B cell (primary cell): ENCODE data around the gene BFSP1. TPM values are rescaled to one million over a fixed set of nuclear protein-coding genes. Genes with fewer than 3 reads are reported as not detected.

Experiments
- ATAC-seq: fragments of 200-7000 bp; cut with Tn5 transposase; one replicate; pipeline ENCODE4 v1.10.0; 2021; ENCODE audit warnings: low read depth, mild to moderate bottlenecking, moderate number of reproducible peaks, moderate library complexity
- CTCF ChIA-PET: fragments of 350-600 bp; sonication (Branson Sonifier 250); formaldehyde crosslinking; loops from one replicate; lab custom pipeline; 2021; ENCODE audit warnings: antibody characterized with exemption, inconsistent platforms; lab: Charles Lee
- POLR2A ChIA-PET: fragments of 350-600 bp; sonication (Branson Sonifier 250); formaldehyde crosslinking; loops from one replicate; lab custom pipeline; 2021; ENCODE audit warnings: antibody characterized with exemption; lab: Charles Lee
- DNase-seq: peaks from one replicate; pipeline ENCODE4 v3.0.0; 2013
- H2AFZ ChIP-seq: 2 replicates; pipeline ENCODE4 v1.6.1; 2012; ENCODE audit warnings: mild to moderate bottlenecking, low read depth, low read length; ENCODE audit not compliant: insufficient read depth, poor library complexity, severe bottlenecking
- H3K27ac ChIP-seq, 2 donors: 1 replicate in 1 of 2; 2 replicates in 1 of 2; pipeline ENCODE4 v1.5.1; 2012 to 2013; ENCODE audit warnings: low read length in 2 of 2, mild to moderate bottlenecking in 2 of 2, moderate library complexity in 1 of 2
- H3K27me3 ChIP-seq, 4 experiments: fragments of 200-600 bp in 1 of 4; sonication (generic) in 1 of 4; replicated peaks in 1 of 4; 1 replicate in 2 of 4; 2 replicates in 2 of 4; pipeline versions ENCODE4 v1.6.1 to v1.7.0; 2013 to 2016; ENCODE audit warnings: low read length in 3 of 4, mild to moderate bottlenecking in 2 of 4, mixed read lengths in 1 of 4, moderate library complexity in 1 of 4; ENCODE audit not compliant: insufficient read depth in 4 of 4, control insufficient read depth in 3 of 4; ENCODE audit errors: control extremely low read depth in 1 of 4
- H3K36me3 ChIP-seq, 2 experiments: replicated peaks in 1 of 2; 1 replicate in 1 of 2; 2 replicates in 1 of 2; pipeline versions ENCODE4 v1.6.1 to v1.7.1; 2013; ENCODE audit warnings: low read length in 1 of 2; ENCODE audit not compliant: insufficient read depth in 2 of 2, control insufficient read depth in 1 of 2; ENCODE audit errors: control extremely low read depth in 1 of 2, extremely low read depth in 1 of 2
- H3K4me1 ChIP-seq, 2 donors: fragments of 200-600 bp in 1 of 2; sonication (generic) in 1 of 2; 1 replicate in 1 of 2; 2 replicates in 1 of 2; pipeline versions ENCODE4 v1.5.1 to v1.6.1; 2013 to 2017; ENCODE audit warnings: low read length in 2 of 2; ENCODE audit not compliant: control insufficient read depth in 2 of 2, insufficient read depth in 2 of 2
- H3K4me2 ChIP-seq: replicated peaks from 2 replicates; pipeline ENCODE3; 2012; ENCODE audit warnings: mild to moderate bottlenecking, low read depth, low read length; ENCODE audit not compliant: poor library complexity, severe bottlenecking
- H3K4me3 ChIP-seq, 5 experiments: fragments of 200-600 bp in 1 of 5; sonication (generic) in 1 of 5; 1 replicate in 3 of 5; 2 replicates in 2 of 5; pipeline versions ENCODE4 v1.5.1 to v1.7.0; 2011 to 2016; ENCODE audit warnings: low read length in 4 of 5, mild to moderate bottlenecking in 4 of 5, low read depth in 2 of 5, control low read depth in 1 of 5, moderate library complexity in 1 of 5; ENCODE audit not compliant: insufficient read depth in 1 of 5; ENCODE audit errors: control extremely low read depth in 1 of 5, extremely low read depth in 1 of 5
- H3K79me2 ChIP-seq: fragments of 200-600 bp; sonication (generic); one replicate; pipeline ENCODE4 v1.6.0; 2016; ENCODE audit warnings: low read length; ENCODE audit not compliant: control insufficient read depth, insufficient read depth
- H3K9ac ChIP-seq: fragments of 200-600 bp; sonication (generic); 2 replicates; pipeline ENCODE4 v1.6.1; 2017; ENCODE audit warnings: mild to moderate bottlenecking, low read length, moderate library complexity
- H3K9me3 ChIP-seq, 3 donors: one replicate each; pipeline versions ENCODE4 v1.6.1 to v1.7.1; 2013; ENCODE audit warnings: low read length in 2 of 3; ENCODE audit not compliant: control insufficient read depth in 2 of 3, insufficient read depth in 1 of 3; ENCODE audit errors: control extremely low read depth in 1 of 3
- H4K20me1 ChIP-seq: 2 replicates; pipeline ENCODE4 v1.6.0; 2012; ENCODE audit warnings: mild to moderate bottlenecking, low read length; ENCODE audit not compliant: insufficient read depth, control insufficient read depth, poor library complexity, severe bottlenecking
- H3K27ac Mint-ChIP-seq: one replicate; pipeline ENCODE4 v1.8.0; 2021; ENCODE audit warnings: mixed read lengths
- H3K27me3 Mint-ChIP-seq: one replicate; pipeline ENCODE4 v1.8.0; 2021; ENCODE audit warnings: mixed read lengths
- H3K4me1 Mint-ChIP-seq: one replicate; pipeline ENCODE4 v1.8.0; 2021; ENCODE audit warnings: mixed read lengths
- H3K4me3 Mint-ChIP-seq: one replicate; pipeline ENCODE4 v1.8.0; 2021; ENCODE audit warnings: mixed read lengths
- H3K9me3 Mint-ChIP-seq: one replicate; pipeline ENCODE4 v1.8.0; 2022; ENCODE audit warnings: mixed read lengths; ENCODE audit not compliant: insufficient read depth
- EZH2 ChIP-seq: IDR thresholded peaks from 2 replicates; pipeline ENCODE4 v1.6.1; 2012; ENCODE audit warnings: borderline replicate concordance, low read depth, mild to moderate bottlenecking, moderate library complexity, low read length; ENCODE audit not compliant: insufficient read depth, poor library complexity, severe bottlenecking
- WGBS: methylation state at CpG from one replicate; pipeline ENCODE4 v1.1.5; 2013; ENCODE audit warnings: missing lambda C conversion rate; ENCODE audit not compliant: insufficient coverage; 5-methylcytosine and 5-hydroxymethylcytosine counted together
- intact Hi-C: fragments of 100-400 bp; cut with micrococcal nuclease; formaldehyde crosslinking; loops from one replicate; pipeline ENCODE4 v1.10.0; 2022
- polyA plus RNA-seq: library from polyadenylated mRNA; depleted of rRNA; stranded (reverse); fragments of >200 nt; gene quantifications from 2 replicates; pipeline ENCODE4 v1.2.3, GENCODE V29; 2012
- total RNA-seq, 2 donors: library from RNA; stranded (reverse); fragments of 120-200 nt in 1 of 2; gene quantifications; 1 replicate in 1 of 2; 2 replicates in 1 of 2; pipeline versions ENCODE4 v1.2.3 to v1.2.4, GENCODE V29; 2013 to 2022
- TF ChIP-seq, protein P1 (sequence below): fragments of 200-600 bp; IDR thresholded peaks from one replicate; pipeline ENCODE4 v1.8.0; 2022; ENCODE audit warnings: antibody characterized with exemption, mild to moderate bottlenecking

BFSP1 gene
- total and polyA plus RNA-seq, 2 donors (not counting 1 experiment from before 2014, with no cell fraction given) = not detected

DNA sequence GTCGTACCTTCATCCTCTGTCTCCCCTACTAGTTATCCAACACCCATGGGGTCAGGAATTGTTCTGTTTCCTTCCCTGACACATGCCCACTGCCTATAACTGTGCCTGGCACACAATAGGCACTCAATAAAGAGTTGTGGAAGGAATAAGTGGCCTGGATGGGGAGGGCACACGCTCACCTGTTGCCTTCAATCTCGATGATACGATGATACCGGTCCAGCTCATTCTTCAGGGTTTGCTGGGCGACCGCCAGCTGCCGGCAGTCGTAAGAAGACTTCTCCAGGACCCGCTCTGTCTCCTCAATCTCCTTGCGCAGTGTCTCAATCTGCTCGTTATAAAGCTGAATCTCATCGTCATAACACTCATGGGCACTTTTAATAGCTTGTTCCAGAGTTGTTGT lies 32.5 kb downstream of the BFSP1 start:
- Histone ChIP-seq H3K9ac (no peak overlapping the region), H3K4me3 (no peak overlapping the region), H4K20me1 (no peaks in the 10 kb centered on the region), H3K9me3 (no peaks in the 10 kb centered on the region), H3K36me3 (no peaks in the 10 kb centered on the region), H3K79me2 (no peaks in the 10 kb centered on the region), H3K27me3 (peaks cover 0 to 4% (median 0%) of the 10 kb centered on the region in 4 experiments), H3K4me1 (no peaks in the 10 kb centered on the region), H3K4me2 (no peak overlapping the region), H2AFZ (no peak overlapping the region), H3K27ac (no peak overlapping the region)
- no peaks in the 10 kb centered on the region for H3K9me3 Mint-ChIP-seq
- peaks cover 26% of the 10 kb centered on the region for H3K27me3 Mint-ChIP-seq
- intact Hi-C loops = no loop called here
- DNase-seq = no peak
- ATAC-seq = no peak
- TF ChIP-seq, protein P1, sequence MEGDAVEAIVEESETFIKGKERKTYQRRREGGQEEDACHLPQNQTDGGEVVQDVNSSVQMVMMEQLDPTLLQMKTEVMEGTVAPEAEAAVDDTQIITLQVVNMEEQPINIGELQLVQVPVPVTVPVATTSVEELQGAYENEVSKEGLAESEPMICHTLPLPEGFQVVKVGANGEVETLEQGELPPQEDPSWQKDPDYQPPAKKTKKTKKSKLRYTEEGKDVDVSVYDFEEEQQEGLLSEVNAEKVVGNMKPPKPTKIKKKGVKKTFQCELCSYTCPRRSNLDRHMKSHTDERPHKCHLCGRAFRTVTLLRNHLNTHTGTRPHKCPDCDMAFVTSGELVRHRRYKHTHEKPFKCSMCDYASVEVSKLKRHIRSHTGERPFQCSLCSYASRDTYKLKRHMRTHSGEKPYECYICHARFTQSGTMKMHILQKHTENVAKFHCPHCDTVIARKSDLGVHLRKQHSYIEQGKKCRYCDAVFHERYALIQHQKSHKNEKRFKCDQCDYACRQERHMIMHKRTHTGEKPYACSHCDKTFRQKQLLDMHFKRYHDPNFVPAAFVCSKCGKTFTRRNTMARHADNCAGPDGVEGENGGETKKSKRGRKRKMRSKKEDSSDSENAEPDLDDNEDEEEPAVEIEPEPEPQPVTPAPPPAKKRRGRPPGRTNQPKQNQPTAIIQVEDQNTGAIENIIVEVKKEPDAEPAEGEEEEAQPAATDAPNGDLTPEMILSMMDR = no peak
- TF ChIP-seq EZH2 = no peak
- no peak overlapping the region for H3K4me3 Mint-ChIP-seq
- no peak overlapping the region for H3K27ac Mint-ChIP-seq
- POLR2A ChIA-PET = no interaction called here
- CTCF ChIA-PET = interaction anchor here (0.7 to 1.1 kb wide), 2 partner anchors 38 to 774 kb away, joined by 4 to 5 read pairs; no protein-coding TSS in a partner anchor
- no peaks in the 10 kb centered on the region for H3K4me1 Mint-ChIP-seq
- WGBS = 92% methylated on average over 12 of the region's 13 CpGs

DNA sequence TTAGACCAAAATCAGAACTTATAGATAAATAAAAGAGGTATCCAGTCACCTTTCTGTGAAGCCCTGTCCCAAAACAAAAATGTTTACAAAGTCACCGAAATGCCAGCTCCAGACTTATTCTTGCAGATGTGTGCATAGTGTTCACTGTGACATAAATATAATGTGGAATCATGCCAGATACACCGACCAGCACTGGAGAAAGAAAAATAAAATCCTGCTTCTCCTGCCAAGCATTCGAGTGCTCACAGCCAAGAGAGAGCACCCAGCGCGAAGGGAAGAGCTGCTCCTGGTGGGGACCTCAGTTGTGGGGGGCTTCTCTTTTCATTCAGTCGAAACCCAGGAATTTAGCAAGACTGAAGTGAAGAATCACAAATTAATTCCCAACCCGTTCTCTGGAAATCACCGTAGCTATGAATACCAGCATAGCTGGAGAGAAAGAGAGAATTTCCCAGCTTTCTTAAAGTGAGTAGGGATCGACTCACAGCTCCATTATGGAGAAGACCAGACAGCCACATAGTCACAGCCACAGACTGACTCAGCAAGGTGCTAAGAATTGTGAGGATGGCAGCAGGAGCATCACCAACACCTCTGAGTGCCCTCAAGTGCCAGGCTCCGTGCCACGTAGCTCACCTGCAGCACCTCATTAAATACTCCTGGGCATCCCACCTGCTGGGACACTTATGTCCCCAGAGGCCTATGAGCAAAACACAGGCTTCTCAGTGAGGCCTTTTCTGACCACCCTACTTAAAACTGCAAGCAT lies 33.2 kb downstream of the BFSP1 start:
- Histone ChIP-seq H3K4me3 (no peak overlapping the region), H4K20me1 (no peaks in the 10 kb centered on the region), H2AFZ (no peak overlapping the region), H3K36me3 (no peaks in the 10 kb centered on the region), H3K79me2 (no peaks in the 10 kb centered on the region), H3K9me3 (no peaks in the 10 kb centered on the region), H3K4me2 (no peak overlapping the region), H3K27me3 (peaks cover 0 to 4% (median 0%) of the 10 kb centered on the region in 4 experiments), H3K27ac (no peak overlapping the region), H3K4me1 (no peaks in the 10 kb centered on the region), H3K9ac (no peak overlapping the region)
- Mint-ChIP-seq H3K4me1 (no peaks in the 10 kb centered on the region), H3K4me3 (no peak overlapping the region), H3K27me3 (peaks cover 26% of the 10 kb centered on the region), H3K27ac (no peak overlapping the region), H3K9me3 (no peaks in the 10 kb centered on the region)
- no peak for ATAC-seq
- no peak for DNase-seq
- intact Hi-C loops = no loop called here
- POLR2A ChIA-PET = interaction anchor here (0.6 kb wide), 1 partner anchor 77 kb away, joined by 3 read pairs; no protein-coding TSS in a partner anchor
- TF ChIP-seq, protein P1 = no peak
- TF ChIP-seq EZH2 = no peak
- CTCF ChIA-PET = interaction anchor here (1.1 kb wide), 1 partner anchor 39 kb away, joined by 4 read pairs; no protein-coding TSS in a partner anchor
- WGBS = 94% methylated on average over 6 of the region's 11 CpGs
